EH (cell line): ENCODE measurements around the gene HAP1.

Experiments
- DNase-seq: peaks from one replicate; pipeline ENCODE4 v3.0.0-alpha.2; 2015; ENCODE audit warnings: low read depth

Gene HAP1

GRCh38 chr17:41762841-41763240, 28.4 kb upstream of the HAP1 start:
- DNase-seq = no peak

GRCh38 chr17:41762391-41762790, 27.9 kb upstream of the HAP1 start:
- no peak for DNase-seq

- DNase-seq = no peak
Measured at GRCh38 chr17:41760878-41761277, 26.4 kb upstream of the HAP1 start.

- DNase-seq = no peak
Measured at GRCh38 chr17:41758601-41759000, 24.2 kb upstream of the HAP1 start.

- no peak for DNase-seq
Measured at GRCh38 chr17:41754066-41754465, 19.6 kb upstream of the HAP1 start.

GRCh38 chr17:41751288-41751687, 16.8 kb upstream of the HAP1 start:
- DNase-seq = no peak

- DNase-seq = no peak
Measured at GRCh38 chr17:41750862-41751261, 16.4 kb upstream of the HAP1 start.

- DNase-seq = no peak
Measured at GRCh38 chr17:41748275-41748674, 13.8 kb upstream of the HAP1 start.

GRCh38 chr17:41741709-41742108, 7.3 kb upstream of the HAP1 start:
- DNase-seq = no peak

- no peak for DNase-seq
Measured at GRCh38 chr17:41740506-41740905, 6.1 kb upstream of the HAP1 start.

GRCh38 chr17:41739661-41740352, 5.4 kb upstream of the HAP1 start:
- DNase-seq = peak; percentile 80

- no peak for DNase-seq
Measured at GRCh38 chr17:41738801-41739112, 4.3 kb upstream of the HAP1 start.

- DNase-seq = peak; percentile 79
Measured at GRCh38 chr17:41738077-41738800, 3.8 kb upstream of the HAP1 start.

GRCh38 chr17:41737680-41738023, 3.2 kb upstream of the HAP1 start:
- no peak for DNase-seq

GRCh38 chr17:41736983-41737679, 2.7 kb upstream of the HAP1 start:
- no peak for DNase-seq

- no peak for DNase-seq
Measured at GRCh38 chr17:41735744-41736143, 1.3 kb upstream of the HAP1 start.

GRCh38 chr17:41734949-41735313, 488 bp upstream of the HAP1 start:
- no peak for DNase-seq

GRCh38 chr17:41733348-41734138, 900 bp downstream of the HAP1 start:
- no peak for DNase-seq

GRCh38 chr17:41731836-41732235, 2.6 kb downstream of the HAP1 start:
- no peak for DNase-seq

GRCh38 chr17:41730479-41730878, 4.0 kb downstream of the HAP1 start:
- no peak for DNase-seq

GRCh38 chr17:41728056-41728455, 6.4 kb downstream of the HAP1 start:
- no peak for DNase-seq

GRCh38 chr17:41725134-41725533, 9.3 kb downstream of the HAP1 start:
- no peak for DNase-seq
